GM18505 (cell line): ENCODE measurements around the gene LMBR1.
A peak's percentile ranks its signal among the peaks of the same experiment; 100 is the strongest.
"Not testable (repeated sequence)": the region's sequence is repeated elsewhere in the genome, so short reads cannot be mapped to it uniquely, and the experiment has no call there.

Experiments used
- ATAC-seq: cut with Tn5 transposase; IDR thresholded peaks from one replicate; pipeline ENCODE4 v1.9.1; 2021; ENCODE audit not compliant: unreplicated experiment
- POLR2A ChIP-seq: IDR thresholded peaks from 4 replicates; pipeline ENCODE4 v1.6.1; 2011; ENCODE audit warnings: borderline replicate concordance; ENCODE audit not compliant: insufficient read depth, insufficient read length; ENCODE audit errors: extremely low read depth

LMBR1 gene

GRCh38 chr7:156656598-156656997 is 236.4 kb downstream of the LMBR1 start:
- TF ChIP-seq POLR2A: no peak
- ATAC-seq: peak; percentile 52

DNA sequence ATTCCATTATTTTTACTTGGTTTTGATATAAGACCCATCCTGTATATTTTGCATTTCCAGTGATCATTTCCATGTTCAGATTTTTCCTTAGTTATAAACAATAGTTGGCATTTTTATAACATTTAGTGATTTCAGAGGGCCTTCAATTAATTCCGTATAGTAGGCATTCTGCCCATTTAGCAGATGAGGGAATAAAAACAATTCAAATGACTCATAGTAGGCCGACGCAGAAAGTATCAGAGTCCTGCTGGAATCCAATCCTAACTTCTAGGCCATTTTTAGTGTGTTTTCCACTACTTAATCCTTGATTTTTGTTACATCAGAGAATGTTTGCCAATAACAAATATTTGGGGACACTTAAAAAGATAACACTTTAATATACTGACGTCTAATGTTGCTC is 237.0 kb downstream of the LMBR1 start:
- no peak for ATAC-seq
- no peak for TF ChIP-seq POLR2A

- ATAC-seq: no peak
- TF ChIP-seq POLR2A: no peak
Observed at GRCh38 chr7:156655251-156655650, 237.7 kb downstream of the LMBR1 start.

GRCh38 chr7:156654511-156655234 is 238.3 kb downstream of the LMBR1 start:
- TF ChIP-seq POLR2A: no peak
- ATAC-seq: no peak

DNA sequence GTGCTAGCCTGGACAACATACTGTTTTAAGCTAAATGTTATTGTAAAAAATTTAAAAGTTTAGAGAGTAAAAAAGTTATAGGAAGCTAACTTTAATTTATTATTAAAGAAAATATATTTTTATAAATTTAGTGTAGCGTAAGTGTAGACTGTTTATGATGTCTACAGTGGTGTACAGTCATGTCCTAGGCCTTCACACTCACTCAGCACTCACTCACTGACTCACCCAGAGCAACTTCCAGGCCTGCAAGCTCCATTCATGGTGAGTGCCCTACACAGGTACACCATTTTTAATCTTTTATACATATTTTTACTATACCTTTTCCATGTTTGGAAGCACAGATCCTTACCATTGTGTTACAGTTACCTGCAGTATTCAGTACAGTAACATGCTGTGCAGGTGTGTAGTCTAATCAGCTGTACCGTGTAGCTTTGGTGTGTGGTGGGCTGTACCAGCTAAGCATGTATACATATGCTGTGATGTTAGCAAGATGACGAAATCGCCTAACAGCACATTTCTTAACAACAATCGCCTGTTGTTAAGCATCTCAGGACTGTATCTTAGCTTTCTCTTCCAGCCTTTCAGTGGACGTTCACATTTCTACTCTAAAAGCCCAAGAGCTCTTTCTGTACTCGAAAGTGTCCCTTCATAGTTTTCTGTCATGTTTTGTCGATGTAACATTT is 240.0 kb downstream of the LMBR1 start:
- no peak for ATAC-seq
- no peak for TF ChIP-seq POLR2A

GRCh38 chr7:156651474-156651873 is 241.5 kb downstream of the LMBR1 start:
- no peak for ATAC-seq
- TF ChIP-seq POLR2A: no peak

DNA sequence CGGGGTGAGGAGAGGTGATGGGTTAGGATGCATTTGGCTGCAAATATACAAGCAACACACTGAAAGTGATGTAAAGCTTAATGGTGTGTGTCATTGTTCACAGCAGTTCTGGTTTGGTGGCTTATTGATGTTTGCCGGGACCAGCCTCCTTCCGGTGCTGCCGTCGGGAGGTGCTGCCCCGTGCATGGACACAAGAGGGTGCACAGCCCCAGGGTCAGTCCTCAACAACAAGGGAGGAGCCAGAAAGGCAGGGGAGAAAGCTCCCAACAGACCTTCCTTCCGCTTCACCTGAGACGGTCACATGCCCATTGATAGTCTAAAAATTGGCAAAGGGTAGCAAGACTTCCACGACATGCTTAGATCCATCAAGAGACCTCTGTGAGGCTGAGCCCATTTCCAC is 242.9 kb downstream of the LMBR1 start:
- no peak for ATAC-seq
- TF ChIP-seq POLR2A: no peak

DNA sequence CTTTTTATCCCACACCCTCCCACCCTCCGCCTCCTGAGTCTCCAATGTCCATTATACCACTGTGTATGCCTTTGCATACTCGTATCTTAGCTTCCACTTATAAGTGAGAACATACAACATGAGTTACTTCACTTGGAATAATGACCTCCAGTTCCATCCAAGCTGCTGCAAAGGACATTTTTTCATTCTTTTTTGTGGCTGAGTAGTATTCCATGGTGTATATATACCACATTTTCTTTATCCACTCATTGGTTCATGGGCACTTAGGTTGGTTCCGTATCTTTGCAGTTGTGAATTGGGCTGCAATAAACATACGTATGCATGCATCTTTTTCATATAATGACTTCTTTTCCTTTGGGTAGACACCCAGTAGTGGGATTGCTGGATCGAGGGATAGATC is 245.7 kb downstream of the LMBR1 start:
- ATAC-seq: not testable (repeated sequence)

DNA sequence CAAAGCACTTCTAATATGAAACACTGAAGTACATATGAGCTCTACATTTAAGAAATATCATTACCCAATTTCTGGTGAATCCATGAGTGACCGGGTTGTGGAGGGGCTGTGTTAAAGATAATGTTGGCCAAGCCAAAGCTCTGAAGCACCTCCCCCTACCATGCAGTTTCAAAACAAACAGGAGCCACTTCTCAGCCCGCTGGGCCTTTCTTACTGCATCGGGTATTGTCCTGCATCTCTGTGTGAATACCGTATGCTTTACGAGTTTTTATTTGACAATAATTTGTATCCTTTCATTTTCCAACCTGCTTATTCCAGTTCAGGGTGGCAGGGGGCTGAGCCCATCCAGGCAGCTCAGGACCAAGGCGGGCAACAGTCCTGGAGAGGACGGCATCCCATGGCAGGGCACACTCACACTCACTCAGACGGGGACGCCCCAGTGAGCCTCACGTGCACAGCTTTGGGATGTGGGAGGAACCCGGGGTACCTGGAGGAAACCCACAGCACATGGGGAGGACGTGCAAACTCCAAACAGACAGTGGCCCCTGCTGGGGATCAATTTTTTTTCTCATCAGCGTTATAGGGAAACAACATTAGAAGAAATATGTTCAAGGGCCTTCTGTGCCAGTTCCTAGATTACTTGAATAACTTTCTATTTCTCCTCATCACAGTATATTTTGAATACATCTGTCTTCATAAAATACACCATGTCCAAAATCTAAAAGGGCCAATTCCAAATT is 250.5 kb downstream of the LMBR1 start:
- no peak for TF ChIP-seq POLR2A
- no peak for ATAC-seq

DNA sequence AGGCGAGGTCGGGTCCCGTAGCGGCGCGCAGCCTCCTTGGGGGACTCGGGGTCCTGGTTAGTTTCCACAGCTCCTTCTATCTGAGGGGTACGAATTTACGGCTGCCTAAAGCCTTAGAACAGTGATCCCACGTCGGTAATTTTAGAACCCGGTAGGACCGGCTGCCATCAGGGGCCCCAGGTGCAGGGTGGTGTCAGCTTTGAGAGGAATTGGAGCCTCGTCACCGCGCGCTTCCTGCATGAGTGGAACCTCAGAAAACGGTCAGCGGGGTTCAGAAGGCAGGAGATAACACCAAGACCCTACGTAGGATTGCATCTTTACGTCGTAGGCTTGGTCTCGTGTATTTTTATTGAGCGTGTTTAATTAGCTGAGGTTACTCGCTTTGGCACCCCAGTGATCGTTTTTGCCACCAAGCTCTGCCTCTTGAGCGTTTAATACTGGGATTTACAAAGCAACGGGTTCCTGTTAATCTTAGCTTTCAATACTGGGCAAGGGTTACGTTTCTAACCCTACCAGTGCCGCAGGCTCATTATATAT is 252.0 kb downstream of the LMBR1 start:
- peak; percentile 48 for ATAC-seq
- TF ChIP-seq POLR2A: peak; percentile 17

- TF ChIP-seq POLR2A: peak; percentile 80
Observed at GRCh38 chr7:156640257-156640948, 252.6 kb downstream of the LMBR1 start, which contains the start of gene RNF32. TSS of gene RNF32 (plus strand) at chr7:156640774. CDS start at chr7:156643878, 3,104 bp downstream.

DNA sequence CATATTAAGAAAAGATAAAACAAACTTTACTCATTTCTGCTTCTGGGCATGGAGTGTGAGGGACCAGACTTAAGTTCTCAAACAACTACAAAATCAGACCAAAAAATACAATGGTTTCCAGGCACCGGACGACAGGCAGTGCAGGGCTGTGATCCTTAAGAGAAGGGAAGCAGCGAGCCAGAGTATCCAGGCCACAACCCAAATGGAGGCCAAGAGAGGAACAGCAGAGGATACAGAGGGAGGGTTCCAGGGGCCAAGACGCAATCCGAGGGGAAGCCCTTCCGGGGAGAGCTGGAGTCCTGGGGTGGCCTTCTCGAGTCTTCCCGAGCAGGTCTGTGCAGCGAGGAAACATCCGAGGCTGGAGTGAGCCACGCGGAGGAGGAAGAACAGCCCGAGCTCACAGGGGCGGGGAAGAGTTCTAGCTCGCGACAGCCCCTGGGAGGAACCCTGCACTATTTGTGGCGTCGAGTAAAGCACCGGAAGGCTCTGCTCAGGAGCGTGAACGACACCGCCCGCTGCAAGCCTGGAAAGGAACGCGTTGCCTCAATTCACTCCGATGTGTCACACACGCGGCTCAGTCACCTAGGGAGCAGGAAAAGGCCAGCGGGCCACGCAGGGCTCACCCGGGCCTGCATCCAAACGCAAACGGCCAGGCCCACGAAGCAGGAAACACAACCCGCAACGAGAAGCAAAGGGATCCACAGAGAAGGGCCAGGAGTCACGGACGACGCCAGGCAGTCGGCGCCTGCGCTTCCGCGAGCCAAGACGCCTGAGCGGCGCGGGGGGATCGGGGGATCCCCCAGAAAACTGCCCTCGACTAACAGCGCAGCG is 253.3 kb downstream of the LMBR1 start:
- TF ChIP-seq POLR2A: no peak
- ATAC-seq: no peak

More at GRCh38 chr7:156640257-156640948, 252.6 kb downstream of the LMBR1 start, which contains the start of gene RNF32:
- ATAC-seq: peak; percentile 89
